22Rv1 (cell line): ENCODE measurements around the gene SLC16A13.

ENCODE experiments used
- ZFX ChIP-seq: fragments of 450-650 bp; IDR thresholded peaks from 2 replicates; pipeline ENCODE4 v1.6.1; 2017; ENCODE audit warnings: antibody characterized with exemption, borderline replicate concordance
- TF ChIP-seq, protein P1 (sequence below): fragments of 450-650 bp; IDR thresholded peaks from 2 replicates; pipeline ENCODE4 v1.5.1; 2017; ENCODE audit warnings: mild to moderate bottlenecking

- TF ChIP-seq, protein P1, sequence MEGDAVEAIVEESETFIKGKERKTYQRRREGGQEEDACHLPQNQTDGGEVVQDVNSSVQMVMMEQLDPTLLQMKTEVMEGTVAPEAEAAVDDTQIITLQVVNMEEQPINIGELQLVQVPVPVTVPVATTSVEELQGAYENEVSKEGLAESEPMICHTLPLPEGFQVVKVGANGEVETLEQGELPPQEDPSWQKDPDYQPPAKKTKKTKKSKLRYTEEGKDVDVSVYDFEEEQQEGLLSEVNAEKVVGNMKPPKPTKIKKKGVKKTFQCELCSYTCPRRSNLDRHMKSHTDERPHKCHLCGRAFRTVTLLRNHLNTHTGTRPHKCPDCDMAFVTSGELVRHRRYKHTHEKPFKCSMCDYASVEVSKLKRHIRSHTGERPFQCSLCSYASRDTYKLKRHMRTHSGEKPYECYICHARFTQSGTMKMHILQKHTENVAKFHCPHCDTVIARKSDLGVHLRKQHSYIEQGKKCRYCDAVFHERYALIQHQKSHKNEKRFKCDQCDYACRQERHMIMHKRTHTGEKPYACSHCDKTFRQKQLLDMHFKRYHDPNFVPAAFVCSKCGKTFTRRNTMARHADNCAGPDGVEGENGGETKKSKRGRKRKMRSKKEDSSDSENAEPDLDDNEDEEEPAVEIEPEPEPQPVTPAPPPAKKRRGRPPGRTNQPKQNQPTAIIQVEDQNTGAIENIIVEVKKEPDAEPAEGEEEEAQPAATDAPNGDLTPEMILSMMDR, result no peak
- no peak for TF ChIP-seq ZFX
Observed at GRCh38 chr17:7048968-7049367, 13.2 kb downstream of the SLC16A13 start.
